Fibroblast of villous mesenchyme (primary cell): Measurements from ENCODE around the gene UBA3. TPM values are rescaled to one million over a fixed set of nuclear protein-coding genes. Genes with fewer than 3 reads are reported as not detected.

Source experiments
- DNase-seq: peaks from one replicate; pipeline ENCODE4 v3.0.0-alpha.2; 2010; ENCODE audit warnings: low read depth
- H3K4me3 ChIP-seq: 2 replicates; pipeline ENCODE4 v1.5.1; 2011; ENCODE audit warnings: low read depth, mild to moderate bottlenecking, low read length
- CTCF ChIP-seq: IDR thresholded peaks from 2 replicates; pipeline ENCODE4 v1.5.1; 2012; ENCODE audit warnings: low read depth, mild to moderate bottlenecking, low read length; ENCODE audit not compliant: insufficient read depth
- total RNA-seq: library from RNA; depleted of rRNA; stranded (reverse); fragments of >200 nt; gene quantifications from 2 replicates; pipeline ENCODE4 v1.2.3, GENCODE V29; 2012

UBA3 gene
- total RNA-seq, 1 donor: 92.0 TPM

- TF ChIP-seq CTCF: no peak
- DNase-seq: no peak
- H3K4me3 ChIP-seq: no peak overlapping the region
These were observed 23.0 kb upstream of the UBA3 start for GRCh38 chr3:69103123-69103522.

GRCh38 chr3:69102384-69102783 lies 22.2 kb upstream of the UBA3 start:
- no peak for TF ChIP-seq CTCF
- no peak overlapping the region for H3K4me3 ChIP-seq
- no peak for DNase-seq

GRCh38 chr3:69099576-69099975 lies 19.4 kb upstream of the UBA3 start:
- no peak overlapping the region for H3K4me3 ChIP-seq
- DNase-seq: no peak
- no peak for TF ChIP-seq CTCF

- no peak overlapping the region for H3K4me3 ChIP-seq
- TF ChIP-seq CTCF: no peak
- DNase-seq: no peak
These were observed 17.4 kb upstream of the UBA3 start for GRCh38 chr3:69097407-69098086.

GRCh38 chr3:69096299-69096698 lies 16.1 kb upstream of the UBA3 start:
- TF ChIP-seq CTCF: no peak
- H3K4me3 ChIP-seq: no peak overlapping the region
- no peak for DNase-seq

GRCh38 chr3:69095636-69096035 lies 15.5 kb upstream of the UBA3 start:
- TF ChIP-seq CTCF: no peak
- peak; percentile 54 for DNase-seq

More at GRCh38 chr3:69095636-69096035, 15.5 kb upstream of the UBA3 start:
- H3K4me3 ChIP-seq: no peak overlapping the region
